ENCODE data around the gene ZBTB33. TPM values are rescaled to one million over a fixed set of nuclear protein-coding genes. Genes with fewer than 3 reads are reported as not detected.

ZBTB33 gene
- total and polyA plus RNA-seq, 2 of the 13 experiments (the other 11 are each of a cell fraction or from before 2014, with no cell fraction given), result 6.5 to 20.2 TPM

GRCh38 chrX:120244735-120245498, 5.7 kb upstream of the ZBTB33 start (continued):
- TF ChIP-seq ARID5B (CRISPR knock-in tag; IDR thresholded peaks at IDR 0.05), result peak; percentile 60
- TF ChIP-seq DRAP1 (CRISPR knock-in tag; IDR thresholded peaks at IDR 0.05), result 0 out of 2 replicates have a peak, but pooled peaks have one; percentile 32
- peak; percentile 40 for TF ChIP-seq FOSL2 (CRISPR knock-in tag; IDR thresholded peaks at IDR 0.05)
- TF ChIP-seq KLF15 (CRISPR knock-in tag; IDR thresholded peaks at IDR 0.05; ENCODE audit: borderline replicate concordance), result no peak
- TF ChIP-seq PPARG (CRISPR knock-in tag; conservative IDR thresholded peaks at IDR 0.05), result peak; percentile 49
- TF ChIP-seq FOXJ3 (CRISPR knock-in tag; IDR thresholded peaks at IDR 0.05; ENCODE audit: borderline replicate concordance), result peak; percentile 94
- 0 out of 2 replicates have a peak, but pooled peaks have one; percentile 24 for TF ChIP-seq ZNF256 (CRISPR knock-in tag; conservative IDR thresholded peaks at IDR 0.05)
- TF ChIP-seq ZNF549 (CRISPR knock-in tag; IDR thresholded peaks at IDR 0.05), result no peak
- no peak for TF ChIP-seq RORA (CRISPR knock-in tag; IDR thresholded peaks at IDR 0.05)
- TF ChIP-seq KDM5B (CRISPR knock-in tag; IDR thresholded peaks at IDR 0.05; ENCODE audit: borderline replicate concordance), result no peak
- TF ChIP-seq THAP8 (CRISPR knock-in tag; IDR thresholded peaks at IDR 0.05; ENCODE audit: borderline replicate concordance), result no peak
- no peak for TF ChIP-seq ZNF782 (CRISPR knock-in tag; IDR thresholded peaks at IDR 0.05; ENCODE audit: borderline replicate concordance)
- TF ChIP-seq NCOA1 (CRISPR knock-in tag; IDR thresholded peaks at IDR 0.05), result no peak
- no peak for TF ChIP-seq PLSCR1 (CRISPR knock-in tag; IDR thresholded peaks at IDR 0.05; ENCODE audit: borderline replicate concordance)
- no peak for TF ChIP-seq ZNF569 (CRISPR knock-in tag; IDR thresholded peaks at IDR 0.05; ENCODE audit: borderline replicate concordance)
- 0 out of 2 replicates have a peak, but pooled peaks have one; percentile 46 for TF ChIP-seq ELF3 (CRISPR knock-in tag; IDR thresholded peaks at IDR 0.05)
- TF ChIP-seq ZFP36L2 (CRISPR knock-in tag; IDR thresholded peaks at IDR 0.05), result no peak
- TF ChIP-seq DR1 (CRISPR knock-in tag; IDR thresholded peaks at IDR 0.05), result no peak
- no peak for TF ChIP-seq NR0B2 (CRISPR knock-in tag; IDR thresholded peaks at IDR 0.05)
- no peak for TF ChIP-seq ARNTL (CRISPR knock-in tag; IDR thresholded peaks at IDR 0.05)
- no peak for TF ChIP-seq TEF (CRISPR knock-in tag; IDR thresholded peaks at IDR 0.05)
- no peak for TF ChIP-seq PBX2 (CRISPR knock-in tag; IDR thresholded peaks at IDR 0.05)

Measured in HepG2 (cell line).